PC-3 (cell line): ENCODE results near the gene IQCN. TPM values are rescaled to one million over a fixed set of nuclear protein-coding genes. Genes with fewer than 3 reads are reported as not detected.

ENCODE experiments used
- ATAC-seq: fragments of 200-7000 bp; cut with Tn5 transposase; 2 replicates; pipeline ENCODE4 v1.9.1; 2020; ENCODE audit warnings: mild to moderate bottlenecking, moderate library complexity
- BruUV-seq: library from RNA; stranded (reverse); fragments of 400-500 nt; replicated peaks from 2 replicates; lab custom pipeline; 2021; lab: Mats Ljungman, UMichigan
- CTCF ChIA-PET: fragments of 300-600 bp; sonication (Branson Sonifier 250); formaldehyde crosslinking; loops from one replicate; lab custom pipeline; 2022; ENCODE audit warnings: antibody characterized with exemption; lab: Charles Lee
- POLR2A ChIA-PET: fragments of 300-600 bp; sonication (Branson Sonifier 250); formaldehyde crosslinking; loops from one replicate; lab custom pipeline; 2022; ENCODE audit warnings: antibody characterized with exemption; ENCODE audit not compliant: unreplicated experiment; lab: Charles Lee
- DNase-seq: peaks from one replicate; pipeline ENCODE4 v3.0.0-alpha.2; 2015
- H2AFZ ChIP-seq: fragments of 300-600 bp; sonication (generic); 2 replicates; pipeline ENCODE4 v1.6.0; 2016; ENCODE audit warnings: antibody characterized with exemption, low read length
- H3F3A ChIP-seq: fragments of 300-600 bp; sonication (generic); one replicate; pipeline ENCODE4 v1.6.0; 2017; ENCODE audit warnings: antibody characterized with exemption, low read length, control low read depth, mild to moderate bottlenecking; ENCODE audit not compliant: unreplicated experiment
- H3K27ac ChIP-seq: fragments of 300-600 bp; sonication (generic); 2 replicates; pipeline ENCODE4 v1.5.1; 2016; ENCODE audit warnings: mild to moderate bottlenecking, low read length
- H3K27me3 ChIP-seq: fragments of 300-600 bp; sonication (generic); 2 replicates; pipeline ENCODE4 v1.6.1; 2016; ENCODE audit warnings: low read length, mixed read lengths
- H3K36me3 ChIP-seq: fragments of 300-600 bp; sonication (generic); 2 replicates; pipeline ENCODE4 v1.6.1; 2016; ENCODE audit warnings: low read depth, mixed run types, low read length, mixed read lengths
- H3K4me1 ChIP-seq: fragments of 300-600 bp; sonication (generic); 2 replicates; pipeline ENCODE4 v1.5.1; 2016; ENCODE audit warnings: low read length; ENCODE audit not compliant: insufficient read depth
- H3K4me2 ChIP-seq: fragments of 300-600 bp; sonication (generic); 2 replicates; pipeline ENCODE4 v1.6.0; 2016; ENCODE audit warnings: low read length
- H3K4me3 ChIP-seq: fragments of 300-600 bp; sonication (generic); 2 replicates; pipeline ENCODE4 v1.5.1; 2016; ENCODE audit warnings: mild to moderate bottlenecking, low read length, mixed read lengths
- H3K79me2 ChIP-seq: fragments of 300-600 bp; sonication (generic); 2 replicates; pipeline ENCODE4 v1.6.1; 2017; ENCODE audit warnings: low read length, mixed read lengths
- H3K9ac ChIP-seq: fragments of 300-600 bp; sonication (generic); 2 replicates; pipeline ENCODE4 v1.6.0; 2016; ENCODE audit warnings: mild to moderate bottlenecking, low read length
- H3K9me2 ChIP-seq: fragments of 300-600 bp; sonication (generic); replicated peaks from 2 replicates; pipeline ENCODE4 v1.6.1; 2016; ENCODE audit warnings: mixed run types, low read length, mixed read lengths
- H3K9me3 ChIP-seq: fragments of 300-600 bp; sonication (generic); 2 replicates; pipeline ENCODE4 v1.6.1; 2016; ENCODE audit warnings: low read length, mixed read lengths
- H4K20me1 ChIP-seq: fragments of 300-600 bp; sonication (generic); 2 replicates; pipeline ENCODE4 v1.6.1; 2016; ENCODE audit warnings: low read length, mixed read lengths
- CTCF ChIP-seq: fragments of 300-600 bp; sonication (generic); conservative IDR thresholded peaks from 2 replicates; pipeline ENCODE4 v1.5.1; 2017; ENCODE audit warnings: antibody characterized with exemption, low read depth, mild to moderate bottlenecking, low read length
- EZH2 ChIP-seq: fragments of 300-600 bp; sonication (generic); IDR thresholded peaks from one replicate; pipeline ENCODE4 v1.6.1; 2017; ENCODE audit warnings: antibody characterized with exemption, mild to moderate bottlenecking, low read length; ENCODE audit not compliant: unreplicated experiment
- EZH2phosphoT487 ChIP-seq: fragments of 300-600 bp; sonication (generic); IDR thresholded peaks from 2 replicates; pipeline ENCODE4 v1.6.1; 2018; ENCODE audit warnings: mild to moderate bottlenecking, antibody characterized with exemption, low read length, borderline replicate concordance
- intact Hi-C: fragments of 100-400 bp; cut with micrococcal nuclease; formaldehyde crosslinking; loops from 2 replicates; pipeline ENCODE4 v1.9.0; 2023
- total RNA-seq: library from RNA; depleted of rRNA; stranded (reverse); fragments of >200 nt; gene quantifications from 2 replicates; pipeline ENCODE4 v1.2.3, GENCODE V29; 2014

IQCN gene
- total RNA-seq, 1 experiment from 2014 or later: 0.33 TPM

GRCh38 chr19:18309525-18310064 is 35.3 kb upstream of the IQCN start:
- BruUV-seq: no TSS peak
- Histone ChIP-seq H3F3A (no peaks in the 10 kb centered on the region), H3K9ac (no peak overlapping the region), H3K27ac (no peak overlapping the region), H4K20me1 (no peaks in the 10 kb centered on the region), H3K4me1 (0 out of 2 replicates have a peak, but pooled peaks cover 5% of the 10 kb centered on the region), H3K9me2 (no peaks in the 10 kb centered on the region), H3K4me2 (no peak overlapping the region), H2AFZ (no peak overlapping the region), H3K36me3 (peaks cover 3% of the 10 kb centered on the region), H3K4me3 (no peak overlapping the region), H3K79me2 (no peaks in the 10 kb centered on the region), H3K9me3 (no peaks in the 10 kb centered on the region), H3K27me3 (no peaks in the 10 kb centered on the region)
- TF ChIP-seq CTCF (no peak), EZH2phosphoT487 (no peak), EZH2 (no peak)
- no peak for ATAC-seq
- DNase-seq: no peak
- ChIA-PET CTCF (interaction anchor here (0.6 kb wide), 1 partner anchor 14 kb away, joined by 4 read pairs; the partner anchor contains the start of gene LSM4), POLR2A (no interaction called here)
- intact Hi-C loops: no loop called here

GRCh38 chr19:18308948-18309325 is 34.7 kb upstream of the IQCN start:
- intact Hi-C loops: no loop called here
- ATAC-seq (no peak), DNase-seq (no peak)
- H3F3A ChIP-seq: no peaks in the 10 kb centered on the region
- H3K4me3 ChIP-seq: no peak overlapping the region
- no peaks in the 10 kb centered on the region for H4K20me1 ChIP-seq
- H3K4me1 ChIP-seq: 0 out of 2 replicates have a peak, but pooled peaks cover 11% of the 10 kb centered on the region
- H3K9me2 ChIP-seq: no peaks in the 10 kb centered on the region
- H3K79me2 ChIP-seq: no peaks in the 10 kb centered on the region
- no peak overlapping the region for H3K9ac ChIP-seq
- no peak overlapping the region for H3K4me2 ChIP-seq
- H2AFZ ChIP-seq: no peak overlapping the region
- ChIA-PET CTCF (no interaction called here), POLR2A (no interaction called here)
- no peaks in the 10 kb centered on the region for H3K27me3 ChIP-seq
- TF ChIP-seq EZH2phosphoT487 (no peak), EZH2 (no peak), CTCF (no peak)
- H3K27ac ChIP-seq: no peak overlapping the region
- H3K9me3 ChIP-seq: no peaks in the 10 kb centered on the region
- no TSS peak for BruUV-seq
- H3K36me3 ChIP-seq: peaks cover 3% of the 10 kb centered on the region

- POLR2A ChIA-PET: no interaction called here
- CTCF ChIA-PET: no interaction called here
Measured at GRCh38 chr19:18308051-18308947, 34.0 kb upstream of the IQCN start.

More at GRCh38 chr19:18308051-18308947, 34.0 kb upstream of the IQCN start:
- H3K9me3 ChIP-seq: no peaks in the 10 kb centered on the region
- ATAC-seq (no peak), DNase-seq (no peak)
- H3K36me3 ChIP-seq: peaks cover 3% of the 10 kb centered on the region
- no peak overlapping the region for H3K4me2 ChIP-seq
- no peaks in the 10 kb centered on the region for H4K20me1 ChIP-seq
- no peak overlapping the region for H3K4me3 ChIP-seq
- no peaks in the 10 kb centered on the region for H3K79me2 ChIP-seq
- no peak overlapping the region for H2AFZ ChIP-seq
- no TSS peak for BruUV-seq
- 0 out of 2 replicates have a peak, but pooled peaks cover 11% of the 10 kb centered on the region for H3K4me1 ChIP-seq
- intact Hi-C loops: no loop called here
- no peaks in the 10 kb centered on the region for H3F3A ChIP-seq
- H3K27ac ChIP-seq: no peak overlapping the region
- no peak overlapping the region for H3K9ac ChIP-seq
- TF ChIP-seq EZH2phosphoT487 (no peak), CTCF (no peak), EZH2 (no peak)
- no peaks in the 10 kb centered on the region for H3K9me2 ChIP-seq
- H3K27me3 ChIP-seq: no peaks in the 10 kb centered on the region
